ENCODE results near the gene ASCL3.
"Not testable (repeated sequence)": the region's sequence is repeated elsewhere in the genome, so short reads cannot be mapped to it uniquely, and the experiment has no call there.

The ASCL3 gene

DNA sequence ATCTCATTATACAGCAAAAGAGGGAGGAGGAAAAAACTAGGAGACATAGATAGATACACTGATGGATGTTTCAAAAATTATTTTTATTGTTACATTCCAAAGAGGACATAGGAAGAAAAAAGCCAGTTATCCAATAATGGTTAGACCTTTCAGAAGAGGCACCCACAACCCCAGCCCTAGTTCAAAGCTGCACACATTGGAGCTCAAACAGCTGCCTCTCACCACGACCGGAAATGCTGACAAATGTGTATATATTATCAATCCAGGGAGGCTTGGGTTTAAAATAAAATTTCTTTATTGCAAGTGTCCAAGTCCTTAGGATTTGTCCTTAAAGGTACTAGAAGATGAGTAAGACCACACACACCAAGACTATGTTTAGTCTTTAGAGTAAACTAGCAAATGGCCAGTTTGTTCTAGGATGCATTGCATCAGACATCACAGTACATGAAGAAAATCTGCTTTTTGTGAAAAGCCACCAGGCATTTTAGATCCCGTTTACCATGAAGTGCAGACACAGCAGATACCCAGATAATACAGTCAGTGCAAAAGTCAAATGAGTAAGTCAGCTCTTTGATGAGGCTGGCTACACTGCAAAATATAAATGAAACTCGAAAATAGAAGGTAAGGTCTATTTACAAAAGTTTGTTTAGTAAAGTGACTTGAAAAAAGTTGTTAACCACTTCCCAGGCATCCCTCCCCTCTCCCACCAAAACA is 4.6 kb upstream of the ASCL3 start:
- DNase-seq (ENCODE audit: low read depth) = no peak

DNA sequence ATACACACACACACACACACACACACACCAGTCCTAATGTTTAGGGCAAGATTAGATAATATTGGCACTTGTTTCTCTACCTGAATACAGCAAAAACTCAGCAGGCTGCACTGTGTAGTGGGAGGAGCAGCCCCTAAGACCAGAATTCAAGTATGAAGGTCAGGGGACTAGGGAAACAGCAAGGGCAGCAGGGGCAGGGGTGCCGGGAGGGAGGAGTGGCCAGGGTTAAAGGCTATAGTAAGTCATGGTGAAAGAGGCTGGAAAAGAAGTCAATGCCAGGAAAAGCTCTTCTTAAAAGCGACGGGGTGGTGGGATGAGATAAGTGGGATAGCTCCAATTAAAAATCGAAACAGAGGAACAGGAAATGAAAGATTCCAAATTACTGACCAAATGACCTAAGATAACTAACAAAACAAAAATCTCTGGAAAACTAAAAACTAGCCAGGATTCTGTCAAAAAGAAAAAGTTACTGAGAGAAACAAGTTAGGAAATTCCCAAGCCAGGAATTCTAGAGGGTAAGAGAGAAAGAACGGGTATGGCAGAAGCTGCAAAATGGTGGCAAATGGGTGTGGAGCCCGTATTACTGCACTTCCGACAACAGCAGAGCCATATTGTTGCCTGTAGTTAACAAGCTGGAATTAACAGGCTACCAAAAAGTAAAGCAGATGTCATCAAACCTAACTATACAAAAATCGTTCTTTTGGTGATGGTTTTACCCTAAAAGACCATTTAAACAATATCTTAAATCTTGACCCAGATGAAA is 1.3 kb downstream of the ASCL3 start:
- DNase-seq (ENCODE audit: low read depth) = no peak

DNA sequence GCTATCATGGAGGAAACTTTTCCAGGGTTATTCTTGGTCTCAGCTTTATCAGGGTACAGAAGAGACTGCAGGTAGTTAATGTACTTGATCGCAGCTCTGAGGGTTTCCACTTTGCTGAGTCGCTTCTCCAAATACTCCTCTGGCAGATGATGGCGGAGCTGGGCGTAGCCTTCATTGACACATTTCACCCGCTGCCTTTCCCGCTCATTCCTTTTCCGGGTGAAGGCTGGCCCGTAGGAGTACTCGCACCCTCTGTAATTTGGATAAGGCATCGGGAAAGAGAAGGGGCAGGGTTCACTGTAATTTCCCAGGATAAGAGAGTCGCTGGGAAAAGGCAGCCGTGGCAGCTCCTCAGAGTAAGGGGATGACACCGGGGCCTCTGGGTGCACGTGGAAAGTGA is 5.2 kb downstream of the ASCL3 start:
- DNase-seq (ENCODE audit: low read depth) = no peak

DNA sequence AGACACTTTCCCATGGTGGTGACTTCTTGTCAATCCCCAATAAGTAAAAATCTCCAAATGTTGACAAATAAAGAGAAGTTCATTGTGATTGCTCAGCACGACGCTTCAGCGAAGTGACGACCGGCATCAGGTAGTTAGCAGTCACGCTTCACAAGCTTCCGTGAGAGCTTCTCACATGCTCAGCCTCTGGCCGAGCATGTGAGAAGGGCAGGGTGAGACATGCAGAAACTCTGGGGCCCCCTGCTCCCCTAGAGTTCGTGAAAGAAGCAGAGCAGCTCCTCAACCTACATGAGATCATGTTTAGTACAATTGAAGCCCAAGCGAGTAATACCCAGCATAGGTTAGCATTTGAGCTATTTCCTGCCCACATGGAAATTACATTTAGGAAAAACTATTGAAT is 5.7 kb downstream of the ASCL3 start:
- no peak for DNase-seq (ENCODE audit: low read depth)

DNA sequence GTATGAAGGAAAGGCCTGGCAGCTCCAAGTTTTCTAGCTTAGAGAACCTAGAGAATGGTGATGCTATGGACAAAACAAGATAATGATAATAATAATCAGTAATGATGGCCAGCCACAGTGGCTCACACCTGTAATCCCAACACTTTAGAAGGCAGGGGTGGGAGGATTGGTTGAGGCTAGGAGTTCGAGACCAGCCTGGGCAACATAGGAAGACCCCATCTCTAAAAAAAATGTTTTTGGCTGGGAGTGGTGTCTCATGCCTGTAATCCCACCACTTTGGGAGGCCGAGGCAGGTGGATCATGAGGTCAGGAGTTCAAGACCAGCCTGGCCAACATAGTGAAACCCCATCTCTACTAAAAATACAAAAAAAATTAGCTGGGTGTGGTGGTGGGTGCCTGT is 7.0 kb downstream of the ASCL3 start:
- DNase-seq (ENCODE audit: low read depth) = not testable (repeated sequence)

DNA sequence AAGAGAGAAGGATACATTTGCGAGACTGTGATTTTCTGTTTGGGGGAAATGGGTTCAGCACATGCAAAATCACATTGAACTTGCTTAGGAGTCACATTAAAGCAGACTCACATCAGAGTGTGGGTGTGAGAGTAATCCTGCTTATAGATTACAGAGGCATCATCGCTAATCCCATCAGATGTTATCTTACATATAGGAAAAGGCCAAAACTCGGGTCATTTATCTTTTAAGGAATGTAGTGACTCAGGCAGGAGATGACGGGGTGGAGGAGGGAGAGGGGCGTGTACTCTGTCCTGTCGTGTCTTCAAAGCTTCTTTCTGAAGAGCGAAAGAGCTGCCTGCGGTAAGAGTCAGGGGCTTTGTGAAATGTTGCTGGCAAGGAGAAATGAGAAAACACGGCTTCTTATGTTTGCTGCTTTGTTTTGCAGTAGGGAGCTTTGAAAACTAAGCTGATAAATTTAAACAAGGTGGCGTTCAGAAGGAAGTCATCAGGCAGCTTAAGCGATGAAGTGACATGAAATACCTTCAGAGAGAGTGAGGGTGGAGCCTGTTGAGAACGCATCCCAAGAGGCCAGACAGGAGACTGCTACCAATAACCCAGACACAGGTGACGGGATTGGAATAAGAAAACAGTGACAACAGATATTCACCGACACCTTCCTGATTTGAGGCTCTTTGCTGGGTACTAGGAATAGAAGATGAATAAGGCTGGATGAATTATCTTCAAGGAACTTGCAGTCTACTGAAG is 7.9 kb downstream of the ASCL3 start:
- DNase-seq (ENCODE audit: low read depth) = no peak

DNA sequence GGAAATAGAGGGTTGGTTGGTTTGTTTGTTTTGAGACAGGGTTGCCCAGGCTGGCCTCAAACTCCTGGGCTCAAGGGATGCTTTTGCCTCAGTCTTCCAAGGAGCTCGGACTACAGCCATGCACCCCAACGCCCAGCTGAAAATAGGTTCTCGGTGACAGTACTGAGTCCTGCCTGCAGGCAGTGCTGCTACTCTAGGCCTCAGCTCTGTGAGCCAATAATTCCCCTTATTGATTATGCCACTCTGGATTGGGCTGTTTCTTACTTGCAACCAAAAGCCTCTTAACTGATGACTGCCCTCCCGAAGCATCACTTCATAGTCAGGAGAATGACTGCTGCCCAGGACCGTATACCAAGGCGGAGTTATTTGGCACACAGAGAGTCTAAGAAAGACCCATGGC is 8.9 kb downstream of the ASCL3 start:
- DNase-seq (ENCODE audit: low read depth) = no peak

DNA sequence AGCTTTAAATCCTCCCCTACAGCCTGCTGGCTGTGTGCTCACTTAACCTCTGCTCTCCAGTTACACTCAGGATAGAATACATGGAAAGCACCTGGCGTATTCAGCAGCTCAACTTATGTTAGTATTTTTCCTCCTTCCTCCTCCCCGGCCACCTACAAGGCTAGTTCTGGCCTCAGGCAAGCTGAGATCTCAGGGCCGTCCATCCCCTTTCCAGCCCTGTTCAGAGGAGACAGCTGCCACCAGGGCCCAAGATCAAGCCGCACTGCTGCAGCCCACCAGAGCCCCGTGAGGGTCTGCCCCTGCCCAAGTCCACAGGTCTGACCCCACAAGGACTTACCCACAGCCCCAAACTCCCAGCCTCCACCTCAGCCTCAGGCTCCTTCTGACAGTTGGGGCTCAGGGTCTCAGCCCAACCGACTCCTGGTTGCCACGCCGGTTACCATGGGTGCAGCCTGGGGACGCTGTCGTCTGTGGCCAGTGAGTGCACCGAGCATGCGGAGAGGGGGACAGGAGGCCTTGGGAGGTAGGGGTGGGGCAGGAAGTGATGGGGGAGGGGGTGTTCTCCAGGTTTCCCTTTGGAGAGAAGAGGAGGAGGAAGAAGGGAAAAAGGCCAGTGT is 10.1 kb downstream of the ASCL3 start, which contains the start of gene C11orf16:
C11orf16 (minus strand) TSS at position 384 of the 617 bp plus-strand sequence. CDS start 639 bp downstream, outside the sequence.
- DNase-seq (ENCODE audit: low read depth) = no peak

DNA sequence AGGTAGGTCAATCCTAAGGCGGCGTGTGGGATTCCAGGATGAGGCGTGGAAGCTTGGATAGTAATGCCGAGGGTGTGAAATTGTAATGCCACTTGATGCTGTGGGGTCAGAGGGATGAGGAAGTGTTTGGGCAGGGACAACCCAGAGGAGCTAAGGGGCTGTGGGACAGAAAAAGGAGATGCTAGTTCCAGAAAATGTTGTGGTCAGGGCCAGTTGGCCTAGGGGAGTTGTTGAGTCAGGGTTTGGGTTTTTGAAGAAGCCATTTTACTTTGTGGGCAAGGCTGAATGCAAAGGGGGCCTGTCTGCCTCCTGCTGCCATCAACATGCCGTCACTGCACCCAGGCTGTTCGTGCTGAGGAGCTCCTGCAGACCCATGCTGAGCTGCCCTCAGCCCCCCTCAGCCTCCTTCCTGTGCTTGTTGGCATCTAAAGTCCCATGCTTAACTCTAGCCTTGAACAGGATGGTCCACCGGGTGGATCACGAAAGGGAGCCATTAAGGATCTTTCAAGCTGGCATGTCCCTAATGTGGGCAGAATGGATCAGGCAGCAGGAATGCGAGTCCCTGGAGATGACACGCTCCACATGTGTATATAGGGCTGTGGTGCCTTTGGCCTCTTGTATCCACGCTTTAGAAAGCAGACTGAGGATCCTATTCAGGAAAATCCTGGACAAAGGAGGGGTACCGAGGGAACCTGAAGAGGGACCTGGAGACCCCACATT is 12.2 kb downstream of the ASCL3 start:
- DNase-seq (ENCODE audit: low read depth) = no peak

DNA sequence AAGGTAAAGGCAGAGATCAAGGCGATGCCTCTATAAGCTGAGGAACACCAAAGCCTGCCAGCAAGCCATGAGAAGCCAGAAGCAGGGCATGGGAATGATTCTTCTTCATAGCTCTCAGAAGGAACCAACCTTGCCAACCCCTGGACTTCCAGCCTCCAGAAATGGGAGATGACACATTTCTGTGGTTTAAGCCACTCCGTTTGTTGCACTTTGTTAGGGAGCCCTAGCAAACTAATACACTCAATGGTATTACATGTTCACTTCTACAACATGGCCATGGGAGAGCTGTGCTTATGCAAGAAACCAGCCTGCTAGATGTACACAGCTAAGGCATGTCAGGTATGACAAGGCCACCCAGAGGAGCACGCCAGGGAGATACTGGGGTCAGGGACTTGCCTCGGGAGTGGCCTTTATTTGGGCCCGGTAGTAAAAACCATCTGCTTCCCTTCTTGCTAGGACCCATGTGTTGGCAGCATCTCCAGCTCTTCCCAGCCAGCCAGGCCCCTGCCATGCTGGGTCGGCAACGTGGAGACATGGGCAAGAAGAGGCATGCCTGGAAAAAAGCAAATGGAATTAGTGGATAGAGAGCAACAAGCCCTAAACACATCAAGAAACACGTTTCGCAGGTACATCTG is 13.7 kb downstream of the ASCL3 start:
- no peak for DNase-seq (ENCODE audit: low read depth)

DNA sequence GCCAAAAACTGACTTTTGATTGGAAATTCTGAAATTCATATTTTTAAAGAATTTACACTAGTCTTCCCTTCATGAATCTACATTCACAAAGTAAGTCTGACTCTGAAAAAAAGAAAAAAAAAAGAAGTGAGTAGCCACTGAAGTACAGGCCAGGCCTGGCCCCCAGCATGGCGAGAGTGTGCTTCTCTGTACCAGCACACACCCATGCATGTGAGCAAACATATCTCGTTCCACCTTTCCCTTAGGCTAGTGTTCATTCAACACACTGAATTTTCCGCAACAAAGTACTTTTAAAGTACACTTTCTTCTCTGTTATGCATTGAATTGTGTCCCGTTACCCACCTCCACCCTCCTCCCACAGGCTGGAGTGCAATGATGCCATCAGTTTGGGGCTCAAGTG is 14.6 kb downstream of the ASCL3 start:
- DNase-seq (ENCODE audit: low read depth) = no peak

DNA sequence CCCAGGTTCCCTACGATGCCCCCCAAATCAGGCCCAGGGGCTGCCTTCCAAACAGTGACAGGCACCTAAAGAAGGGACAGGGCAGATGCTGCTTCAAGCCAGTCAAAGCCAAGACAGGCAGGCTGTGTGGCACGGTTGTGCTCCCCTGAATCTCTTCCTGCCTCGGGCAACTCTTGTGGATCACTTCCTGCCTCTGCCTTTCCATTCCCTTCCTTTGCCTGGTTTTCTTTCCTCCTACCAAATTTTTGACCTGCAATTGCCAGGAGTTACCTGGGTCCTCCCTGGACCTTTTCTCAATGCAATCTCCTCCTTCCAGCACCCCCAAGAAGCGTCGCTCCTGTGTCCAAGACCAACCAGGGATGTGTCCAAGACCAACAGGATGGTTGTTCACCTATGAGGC is 15.6 kb downstream of the ASCL3 start:
- no peak for DNase-seq (ENCODE audit: low read depth)

DNA sequence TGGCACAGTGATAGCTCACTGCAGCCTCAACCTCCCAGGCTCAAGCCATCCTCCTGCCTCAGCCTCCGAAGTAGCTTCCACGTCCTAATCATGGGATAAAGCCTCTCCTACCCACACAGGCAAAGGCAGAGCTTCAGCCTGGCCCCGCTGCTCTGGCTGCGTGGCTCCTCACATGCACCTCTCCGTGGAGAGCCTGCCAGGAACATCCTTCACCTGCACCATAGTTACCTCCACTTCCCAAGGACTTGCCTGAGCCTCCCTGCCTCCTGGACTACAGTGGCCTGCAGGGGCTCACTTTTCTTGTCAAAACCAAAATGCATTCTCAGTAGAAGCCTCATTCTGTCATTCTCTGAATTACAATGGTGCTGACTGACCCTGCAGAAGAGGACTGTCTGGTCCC is 16.6 kb downstream of the ASCL3 start:
- DNase-seq (ENCODE audit: low read depth) = no peak

DNA sequence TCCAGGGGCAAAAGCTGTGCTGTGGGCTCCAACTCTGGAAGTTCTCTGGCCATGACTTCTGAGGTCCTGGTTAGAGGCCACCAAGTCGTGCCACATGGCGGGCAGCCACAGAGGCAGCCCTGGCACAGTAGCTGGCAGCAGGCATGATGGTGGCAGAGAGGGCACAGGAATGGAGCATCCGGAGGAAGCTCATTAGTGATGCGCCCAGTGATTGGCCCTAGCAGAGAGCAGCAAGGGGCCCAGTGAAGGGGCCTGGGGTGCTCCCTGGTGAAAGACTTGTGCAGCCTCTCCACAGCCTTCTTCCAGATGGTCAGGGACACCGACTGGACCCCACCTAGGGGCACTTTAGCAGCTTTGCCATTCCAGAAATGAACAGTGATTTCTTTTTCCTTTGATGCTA is 17.1 kb downstream of the ASCL3 start:
- no peak for DNase-seq (ENCODE audit: low read depth)

DNA sequence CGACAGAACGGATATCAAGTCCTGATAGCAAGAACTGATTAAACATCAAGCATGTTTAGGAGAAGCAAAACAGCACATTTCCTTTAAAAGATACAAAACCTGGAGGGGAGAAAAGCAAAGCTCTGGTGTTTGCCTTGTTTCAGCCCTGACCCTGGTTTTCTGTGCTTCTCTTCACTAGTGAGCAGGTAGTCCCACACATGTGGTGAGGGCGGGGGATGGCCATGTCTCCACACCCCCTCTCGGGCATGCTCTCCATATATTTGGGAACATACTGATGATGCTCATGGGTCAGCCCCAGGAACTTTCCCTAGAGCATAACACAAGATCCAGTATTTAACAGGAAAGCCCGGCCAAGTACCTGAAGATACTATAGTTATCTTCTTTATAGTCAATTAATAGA is 20.1 kb downstream of the ASCL3 start:
- DNase-seq (ENCODE audit: low read depth) = no peak

DNA sequence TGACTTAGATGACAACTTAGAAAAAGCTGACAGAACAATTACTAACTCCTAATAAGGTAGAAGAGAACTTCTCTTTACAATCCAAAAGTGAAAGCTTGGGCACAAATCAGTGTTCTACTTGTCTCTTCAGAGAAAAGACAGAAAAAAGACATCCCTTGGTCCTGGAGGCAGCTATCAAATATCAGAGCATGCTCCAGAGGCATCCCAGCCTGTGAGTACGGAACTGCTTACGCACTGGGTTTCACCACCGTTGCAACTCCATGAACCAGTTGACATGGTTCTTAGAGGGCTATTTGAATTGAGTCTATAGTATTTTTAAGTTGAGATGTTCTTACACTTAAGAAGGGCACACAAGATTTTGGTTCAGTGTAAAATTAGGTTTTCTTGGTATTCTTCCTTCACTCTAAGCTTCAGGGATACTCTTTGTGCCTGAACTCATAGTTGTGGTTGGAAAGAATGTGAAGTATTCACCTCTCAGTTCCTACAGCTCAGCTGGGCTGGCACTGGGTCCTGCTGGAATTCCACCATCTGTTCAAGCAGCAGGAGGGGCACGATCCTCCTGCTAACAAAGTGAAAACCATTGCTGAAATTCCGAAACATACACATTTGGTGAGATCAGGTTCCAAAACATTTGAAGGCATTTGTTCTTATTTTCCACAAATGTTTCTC is 25.5 kb downstream of the ASCL3 start:
- no peak for DNase-seq (ENCODE audit: low read depth)

DNA sequence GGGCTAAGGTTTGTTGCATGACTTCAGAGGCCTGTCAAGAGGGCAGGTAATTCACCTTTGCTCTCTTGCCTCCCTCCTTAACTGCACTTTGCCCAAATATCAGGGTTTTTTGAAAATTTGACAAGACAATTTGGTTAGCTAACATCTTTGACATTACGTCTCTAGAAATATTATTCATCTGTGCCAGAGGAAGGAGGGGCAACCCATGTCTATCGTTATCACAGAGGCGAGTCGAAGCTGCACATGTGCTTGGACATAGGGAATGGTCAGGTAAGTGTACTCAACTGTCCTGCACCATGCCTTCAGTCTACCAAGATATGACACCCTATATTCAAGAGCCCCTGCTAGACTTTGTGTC is 28.2 kb downstream of the ASCL3 start:
- DNase-seq (ENCODE audit: low read depth) = no peak

DNA sequence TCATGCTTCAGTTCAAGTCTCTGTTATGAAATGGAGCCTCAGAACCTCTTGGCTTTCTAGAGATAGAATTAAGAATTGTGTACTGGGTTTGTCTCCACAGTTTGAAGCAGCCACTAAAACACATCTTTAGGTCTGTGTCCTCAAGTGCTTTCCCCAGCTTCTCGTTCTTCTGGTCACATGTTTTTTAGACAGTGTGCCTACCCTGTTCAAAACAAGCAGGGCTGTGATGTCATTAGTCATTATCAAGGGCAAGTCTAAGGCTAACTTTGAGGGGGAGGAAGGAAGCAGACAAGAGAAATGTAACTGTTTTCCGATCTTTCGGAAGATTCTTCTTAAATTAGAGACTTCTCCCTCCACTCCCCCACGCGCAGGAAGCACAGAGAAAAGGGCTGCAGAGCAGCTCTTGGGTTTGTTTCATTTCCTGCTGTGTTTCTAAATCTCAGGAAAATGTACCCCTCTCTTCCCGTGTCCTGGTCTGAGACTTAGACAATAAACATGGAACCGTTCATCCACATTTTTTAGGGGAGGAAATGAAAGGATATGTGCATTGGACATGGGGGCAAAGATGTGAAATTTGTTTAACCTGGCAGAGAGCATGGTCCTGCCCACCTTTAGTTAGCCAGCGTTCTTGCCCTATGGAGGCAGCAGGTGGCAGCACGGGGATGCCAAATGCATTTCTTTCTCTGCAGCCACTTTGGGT is 28.7 kb downstream of the ASCL3 start:
- peak; percentile 37 for DNase-seq (ENCODE audit: low read depth)

DNA sequence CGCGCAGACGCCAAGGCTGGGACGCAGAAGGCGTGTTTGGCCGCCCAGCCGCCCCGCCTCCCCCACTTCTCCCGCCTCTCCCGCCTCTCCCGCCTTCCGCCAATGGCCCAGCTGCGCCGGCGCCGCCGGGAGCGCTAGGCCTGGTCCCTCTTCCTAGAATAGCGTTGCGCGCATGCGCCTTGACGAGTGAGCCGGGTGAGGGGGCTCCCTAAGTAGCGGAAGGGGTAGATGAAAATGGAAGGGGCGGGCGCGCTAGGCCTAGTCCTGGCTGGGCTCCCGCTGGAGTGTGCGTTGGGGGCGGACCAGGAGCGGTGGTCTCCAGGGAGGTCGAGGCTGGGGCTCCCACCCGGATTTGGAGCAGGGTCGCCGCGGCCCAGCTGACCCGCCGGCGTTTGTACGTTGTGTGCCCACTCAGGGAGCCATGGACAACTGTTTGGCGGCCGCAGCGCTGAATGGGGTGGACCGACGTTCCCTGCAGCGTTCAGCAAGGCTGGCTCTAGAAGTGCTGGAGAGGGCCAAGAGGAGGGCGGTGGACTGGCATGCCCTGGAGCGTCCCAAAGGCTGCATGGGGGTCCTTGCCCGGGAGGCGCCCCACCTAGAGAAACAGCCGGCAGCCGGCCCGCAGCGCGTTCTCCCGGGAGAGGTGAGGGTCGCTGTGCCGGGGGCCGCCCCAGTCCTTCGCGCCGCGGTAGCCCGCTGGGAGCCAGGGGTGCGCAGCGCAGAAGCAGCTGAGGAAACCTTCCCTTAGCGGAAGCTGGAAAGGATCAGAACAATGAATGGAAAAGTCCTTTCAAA is 31.6 kb downstream of the ASCL3 start, which contains the start of gene AKIP1:
AKIP1 (plus strand) TSS at position 161 of the 795 bp plus-strand sequence; CDS start at position 422, 261 bp downstream.
- peak; percentile 81 for DNase-seq (ENCODE audit: low read depth)
